HG03571 (cell line): ENCODE measurements around the gene THRB.

Source experiments
- ATAC-seq: cut with Tn5 transposase; IDR thresholded peaks from one replicate; pipeline ENCODE4 v1.9.1; 2021; ENCODE audit not compliant: unreplicated experiment

Gene THRB

GRCh38 chr3:24492971-24493551 lies 1.6 kb downstream of the THRB start:
- ATAC-seq = no peak

- no peak for ATAC-seq
Measured at GRCh38 chr3:24490151-24490550, 4.5 kb downstream of the THRB start.

GRCh38 chr3:24487325-24488262 lies 7.1 kb downstream of the THRB start:
- no peak for ATAC-seq

GRCh38 chr3:24485511-24485910 lies 9.1 kb downstream of the THRB start:
- no peak for ATAC-seq

- ATAC-seq = no peak
Measured at GRCh38 chr3:24483873-24484272, 10.8 kb downstream of the THRB start.

- ATAC-seq = no peak
Measured at GRCh38 chr3:24482096-24482705, 12.4 kb downstream of the THRB start.

GRCh38 chr3:24481193-24481592 lies 13.5 kb downstream of the THRB start:
- ATAC-seq = no peak

- no peak for ATAC-seq
Measured at GRCh38 chr3:24480497-24480896, 14.2 kb downstream of the THRB start.

GRCh38 chr3:24479816-24480215 lies 14.8 kb downstream of the THRB start:
- ATAC-seq = no peak

GRCh38 chr3:24476871-24477656 lies 17.6 kb downstream of the THRB start:
- no peak for ATAC-seq

- ATAC-seq = no peak
Measured at GRCh38 chr3:24475925-24476324, 18.7 kb downstream of the THRB start.

- no peak for ATAC-seq
Measured at GRCh38 chr3:24474862-24475261, 19.8 kb downstream of the THRB start.

- ATAC-seq = no peak
Measured at GRCh38 chr3:24472358-24472757, 22.3 kb downstream of the THRB start.

- no peak for ATAC-seq
Measured at GRCh38 chr3:24471486-24471885, 23.2 kb downstream of the THRB start.

- no peak for ATAC-seq
Measured at GRCh38 chr3:24470277-24470676, 24.4 kb downstream of the THRB start.

GRCh38 chr3:24464389-24464788 lies 30.3 kb downstream of the THRB start:
- no peak for ATAC-seq

GRCh38 chr3:24462737-24463136 lies 31.9 kb downstream of the THRB start:
- ATAC-seq = no peak

- ATAC-seq = no peak
Measured at GRCh38 chr3:24460974-24461373, 33.7 kb downstream of the THRB start.

GRCh38 chr3:24457719-24458118 lies 36.9 kb downstream of the THRB start:
- no peak for ATAC-seq

GRCh38 chr3:24454856-24455255 lies 39.8 kb downstream of the THRB start:
- ATAC-seq = no peak

- ATAC-seq = no peak
Measured at GRCh38 chr3:24454393-24454792, 40.3 kb downstream of the THRB start.
